GM12878 (cell line): ENCODE data around the gene ITLN1. TPM values are rescaled to one million over a fixed set of nuclear protein-coding genes. Genes with fewer than 3 reads are reported as not detected.
A peak's percentile ranks its signal among the peaks of the same experiment; 100 is the strongest.

Source experiments
- BHLHE40 ChIP-seq, 2 experiments: fragments of 450-650 bp in 1 of 2; IDR thresholded peaks; 2 replicates each; pipeline ENCODE4 v1.6.1; 2011 to 2017; ENCODE audit warnings: low read depth in 2 of 2, borderline replicate concordance in 1 of 2, improper control_type of control experiment in 1 of 2, low read length in 1 of 2, mild to moderate bottlenecking in 1 of 2
- E4F1 ChIP-seq: fragments of 450-650 bp; IDR thresholded peaks from 2 replicates; pipeline ENCODE4 v1.6.1; 2018; ENCODE audit warnings: borderline replicate concordance, mild to moderate bottlenecking; ENCODE audit not compliant: partially characterized antibody
- HSF1 ChIP-seq: fragments of 150-350 bp; IDR thresholded peaks from 2 replicates; pipeline ENCODE4 v1.6.1; 2014; ENCODE audit warnings: mild to moderate bottlenecking, low read depth, low read length
- SUPT20H ChIP-seq: IDR thresholded peaks from 2 replicates; pipeline ENCODE4 v1.6.1; 2011; ENCODE audit warnings: low read depth, mild to moderate bottlenecking, low read length, moderate library complexity, borderline replicate concordance; ENCODE audit not compliant: control insufficient read depth
- ZBTB4 ChIP-seq: fragments of 450-650 bp; formaldehyde crosslinking; IDR thresholded peaks from 2 replicates; pipeline ENCODE4 v1.4.0; 2022; ENCODE audit warnings: mild to moderate bottlenecking, moderate library complexity
- ZNF384 ChIP-seq: IDR thresholded peaks from 2 replicates; pipeline ENCODE4 v1.6.1; 2012; ENCODE audit warnings: low read depth, mild to moderate bottlenecking, low read length, improper control_type of control experiment, borderline replicate concordance
- ZNF622 ChIP-seq: fragments of 450-650 bp; IDR thresholded peaks from 2 replicates; pipeline ENCODE4 v1.6.1; 2017; ENCODE audit warnings: mild to moderate bottlenecking, inconsistent platforms
- polyA plus RNA-seq, 11 experiments: library from polyadenylated mRNA; depleted of rRNA in 4 of 11; unstranded in 6 of 11; stranded (reverse) in 5 of 11; fragments of >200 nt; fragmentation: Nextera tagmentation in 4 of 11; fragmentation: Illumina TruSeq in 1 of 11; extraction: Ambion mirVana in 4 of 11; extraction: Trizol in 1 of 11; gene quantifications; 1 replicate in 1 of 11; 2 replicates in 10 of 11; pipeline versions ENCODE4 v1.2.1 to v1.2.3, GENCODE V29; 2011 to 2016; ENCODE audit warnings: inconsistent platforms in 2 of 11, missing spikeins in 2 of 11, low read depth in 1 of 11
- total RNA-seq, 4 experiments: library from RNA; depleted of rRNA in 3 of 4; stranded (reverse); fragments of >200 nt in 3 of 4; fragmentation: Illumina TruSeq in 1 of 4; extraction: Trizol in 1 of 4; gene quantifications; 2 replicates each; pipeline versions ENCODE4 v1.2.1 to v1.2.3, GENCODE V29; 2013 to 2021
- TF ChIP-seq, protein P1 (sequence below): fragments of 450-650 bp; IDR thresholded peaks from 2 replicates; pipeline ENCODE4 v1.6.1; 2016; ENCODE audit warnings: mild to moderate bottlenecking
- TF ChIP-seq, protein P2 (sequence below): fragments of 450-650 bp; IDR thresholded peaks from 2 replicates; pipeline ENCODE4 v1.6.1; 2017; ENCODE audit warnings: mild to moderate bottlenecking, moderate library complexity
- TF ChIP-seq, protein P3 (sequence below): fragments of 450-650 bp; IDR thresholded peaks from 2 replicates; pipeline ENCODE4 v1.6.1; 2017; ENCODE audit warnings: mild to moderate bottlenecking

ITLN1 gene
- total and polyA plus RNA-seq, 10 of the 15 experiments (the other 5 are each of a cell fraction or from before 2014, with no cell fraction given): not detected

DNA sequence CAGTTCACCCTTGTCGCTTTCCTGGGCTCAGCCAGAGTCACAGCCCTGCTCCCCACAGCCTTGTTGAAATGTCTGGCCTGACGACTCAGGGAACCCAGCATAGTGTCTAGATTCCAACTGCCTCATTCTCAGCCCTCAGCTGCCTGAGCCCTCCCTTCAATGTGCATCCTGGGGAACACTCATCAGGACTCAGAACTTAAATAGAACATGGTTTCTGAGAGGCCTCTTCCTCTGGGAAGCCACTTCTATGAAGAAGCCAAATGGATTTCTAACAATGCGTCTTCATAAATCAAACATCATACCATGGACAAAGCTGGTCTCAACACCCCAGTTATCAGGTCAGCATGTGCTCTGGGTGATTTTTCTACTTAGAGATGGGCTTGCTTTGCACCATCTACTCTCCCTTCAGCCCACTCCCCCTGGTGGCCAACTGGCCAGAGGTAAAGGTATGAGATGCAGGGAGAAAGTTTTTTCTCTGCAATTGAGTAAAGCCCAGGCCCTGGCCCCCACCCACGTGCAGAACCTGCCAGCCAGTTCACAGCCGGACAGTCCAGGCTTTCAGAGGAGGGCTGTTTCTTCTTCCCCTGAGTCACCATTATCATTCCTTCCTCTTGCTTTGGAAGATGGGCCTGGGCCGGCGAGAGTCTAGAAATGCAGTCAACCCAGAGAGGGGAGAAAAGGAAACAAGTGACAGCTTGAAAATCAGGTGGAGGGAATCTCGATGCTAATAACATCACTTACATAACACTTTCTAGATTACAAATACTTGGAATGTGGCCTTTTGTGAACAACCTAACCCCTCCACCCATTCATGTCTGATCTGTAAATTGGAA, 54.4 kb downstream of the ITLN1 start (continued):
- TF ChIP-seq E4F1: no peak
- no peak for TF ChIP-seq HSF1
- TF ChIP-seq SUPT20H: no peak
- TF ChIP-seq ZNF622: no peak
- TF ChIP-seq BHLHE40 (IDR thresholded peaks at IDR 0.05; ENCODE audit: borderline replicate concordance in 1 of 2, low read depth in 2 of 2, low read length in 1 of 2): peak in 1 of 2 experiments; percentile 17; a peak in 1 of 4 replicates
- TF ChIP-seq, protein P1, sequence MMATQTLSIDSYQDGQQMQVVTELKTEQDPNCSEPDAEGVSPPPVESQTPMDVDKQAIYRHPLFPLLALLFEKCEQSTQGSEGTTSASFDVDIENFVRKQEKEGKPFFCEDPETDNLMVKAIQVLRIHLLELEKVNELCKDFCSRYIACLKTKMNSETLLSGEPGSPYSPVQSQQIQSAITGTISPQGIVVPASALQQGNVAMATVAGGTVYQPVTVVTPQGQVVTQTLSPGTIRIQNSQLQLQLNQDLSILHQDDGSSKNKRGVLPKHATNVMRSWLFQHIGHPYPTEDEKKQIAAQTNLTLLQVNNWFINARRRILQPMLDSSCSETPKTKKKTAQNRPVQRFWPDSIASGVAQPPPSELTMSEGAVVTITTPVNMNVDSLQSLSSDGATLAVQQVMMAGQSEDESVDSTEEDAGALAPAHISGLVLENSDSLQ: no peak
- TF ChIP-seq, protein P2, sequence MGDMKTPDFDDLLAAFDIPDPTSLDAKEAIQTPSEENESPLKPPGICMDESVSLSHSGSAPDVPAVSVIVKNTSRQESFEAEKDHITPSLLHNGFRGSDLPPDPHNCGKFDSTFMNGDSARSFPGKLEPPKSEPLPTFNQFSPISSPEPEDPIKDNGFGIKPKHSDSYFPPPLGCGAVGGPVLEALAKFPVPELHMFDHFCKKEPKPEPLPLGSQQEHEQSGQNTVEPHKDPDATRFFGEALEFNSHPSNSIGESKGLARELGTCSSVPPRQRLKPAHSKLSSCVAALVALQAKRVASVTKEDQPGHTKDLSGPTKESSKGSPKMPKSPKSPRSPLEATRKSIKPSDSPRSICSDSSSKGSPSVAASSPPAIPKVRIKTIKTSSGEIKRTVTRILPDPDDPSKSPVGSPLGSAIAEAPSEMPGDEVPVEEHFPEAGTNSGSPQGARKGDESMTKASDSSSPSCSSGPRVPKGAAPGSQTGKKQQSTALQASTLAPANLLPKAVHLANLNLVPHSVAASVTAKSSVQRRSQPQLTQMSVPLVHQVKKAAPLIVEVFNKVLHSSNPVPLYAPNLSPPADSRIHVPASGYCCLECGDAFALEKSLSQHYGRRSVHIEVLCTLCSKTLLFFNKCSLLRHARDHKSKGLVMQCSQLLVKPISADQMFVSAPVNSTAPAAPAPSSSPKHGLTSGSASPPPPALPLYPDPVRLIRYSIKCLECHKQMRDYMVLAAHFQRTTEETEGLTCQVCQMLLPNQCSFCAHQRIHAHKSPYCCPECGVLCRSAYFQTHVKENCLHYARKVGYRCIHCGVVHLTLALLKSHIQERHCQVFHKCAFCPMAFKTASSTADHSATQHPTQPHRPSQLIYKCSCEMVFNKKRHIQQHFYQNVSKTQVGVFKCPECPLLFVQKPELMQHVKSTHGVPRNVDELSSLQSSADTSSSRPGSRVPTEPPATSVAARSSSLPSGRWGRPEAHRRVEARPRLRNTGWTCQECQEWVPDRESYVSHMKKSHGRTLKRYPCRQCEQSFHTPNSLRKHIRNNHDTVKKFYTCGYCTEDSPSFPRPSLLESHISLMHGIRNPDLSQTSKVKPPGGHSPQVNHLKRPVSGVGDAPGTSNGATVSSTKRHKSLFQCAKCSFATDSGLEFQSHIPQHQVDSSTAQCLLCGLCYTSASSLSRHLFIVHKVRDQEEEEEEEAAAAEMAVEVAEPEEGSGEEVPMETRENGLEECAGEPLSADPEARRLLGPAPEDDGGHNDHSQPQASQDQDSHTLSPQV: peak; percentile 54; the same call in 1 of the 2 replicates
- TF ChIP-seq ZBTB4 (CRISPR knock-in tag): no peak
- TF ChIP-seq, protein P3, sequence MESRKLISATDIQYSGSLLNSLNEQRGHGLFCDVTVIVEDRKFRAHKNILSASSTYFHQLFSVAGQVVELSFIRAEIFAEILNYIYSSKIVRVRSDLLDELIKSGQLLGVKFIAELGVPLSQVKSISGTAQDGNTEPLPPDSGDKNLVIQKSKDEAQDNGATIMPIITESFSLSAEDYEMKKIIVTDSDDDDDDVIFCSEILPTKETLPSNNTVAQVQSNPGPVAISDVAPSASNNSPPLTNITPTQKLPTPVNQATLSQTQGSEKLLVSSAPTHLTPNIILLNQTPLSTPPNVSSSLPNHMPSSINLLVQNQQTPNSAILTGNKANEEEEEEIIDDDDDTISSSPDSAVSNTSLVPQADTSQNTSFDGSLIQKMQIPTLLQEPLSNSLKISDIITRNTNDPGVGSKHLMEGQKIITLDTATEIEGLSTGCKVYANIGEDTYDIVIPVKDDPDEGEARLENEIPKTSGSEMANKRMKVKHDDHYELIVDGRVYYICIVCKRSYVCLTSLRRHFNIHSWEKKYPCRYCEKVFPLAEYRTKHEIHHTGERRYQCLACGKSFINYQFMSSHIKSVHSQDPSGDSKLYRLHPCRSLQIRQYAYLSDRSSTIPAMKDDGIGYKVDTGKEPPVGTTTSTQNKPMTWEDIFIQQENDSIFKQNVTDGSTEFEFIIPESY: no peak
- TF ChIP-seq ZNF384: no peak
